ENCODE results near the gene RAB31. TPM values are rescaled to one million over a fixed set of nuclear protein-coding genes. Genes with fewer than 3 reads are reported as not detected.

The RAB31 gene
- total RNA-seq, 4 donors from 2014 or later = 13.1 to 18.4 (median 16.9) TPM

DNA sequence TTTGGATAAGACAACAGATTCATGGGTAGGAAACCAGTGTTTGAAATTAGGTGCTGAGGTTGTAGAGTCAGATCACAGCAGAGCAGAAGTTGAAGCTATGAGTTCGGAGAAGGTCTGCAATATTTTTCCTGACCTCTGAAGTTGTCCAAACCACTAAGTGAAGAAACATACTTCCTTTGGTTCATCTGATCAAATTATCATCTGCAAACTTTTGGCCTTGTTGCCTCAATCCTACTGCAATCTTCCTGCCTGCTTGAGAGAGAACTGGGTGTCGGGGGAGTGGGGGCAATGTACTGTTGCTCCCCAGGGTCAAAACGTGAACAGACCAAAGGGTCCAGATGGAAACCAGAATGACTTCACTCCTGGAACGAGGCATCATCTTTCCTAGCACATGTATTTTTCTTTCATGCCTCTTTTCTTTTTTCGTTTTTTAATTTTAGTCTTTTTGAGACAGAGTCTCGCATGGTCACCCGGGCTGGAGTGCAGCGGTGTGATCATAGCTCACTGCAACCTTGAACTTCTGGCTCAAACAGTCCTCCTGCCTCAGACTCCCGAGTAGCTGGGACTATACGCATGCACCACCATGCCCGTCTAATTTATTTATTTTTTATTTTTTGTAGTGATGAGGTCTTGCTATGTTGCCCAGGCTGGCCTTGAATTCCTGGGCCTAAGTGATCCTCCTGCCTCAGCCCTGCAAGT is 42.7 kb downstream of the RAB31 start:
- Histone ChIP-seq H3K27ac (no peak overlapping the region), H3K36me3 (no peaks in the 10 kb centered on the region), H3K4me3 (no peak overlapping the region), H3K27me3 (no peaks in the 10 kb centered on the region), H3K9me3 (no peaks in the 10 kb centered on the region), H3K4me1 (peaks cover 0 to 5% (median under 1%) of the 10 kb centered on the region in 4 donors)
- intact Hi-C loops (cut with DNase I; ENCODE audit: low total_unique reads) = no loop called here
- WGBS, 2 donors (ENCODE audit: low coverage in 1 of 2) = 85 to 86% methylated on average over 11 of the region's 11 CpGs
- TF ChIP-seq EP300 (IDR thresholded peaks at IDR 0.05; ENCODE audit: low read depth) (no peak), POLR2AphosphoS5 (IDR thresholded peaks at IDR 0.05) (no peak), POLR2A (IDR thresholded peaks at IDR 0.05) (no peak)
- TF ChIP-seq, protein P1, sequence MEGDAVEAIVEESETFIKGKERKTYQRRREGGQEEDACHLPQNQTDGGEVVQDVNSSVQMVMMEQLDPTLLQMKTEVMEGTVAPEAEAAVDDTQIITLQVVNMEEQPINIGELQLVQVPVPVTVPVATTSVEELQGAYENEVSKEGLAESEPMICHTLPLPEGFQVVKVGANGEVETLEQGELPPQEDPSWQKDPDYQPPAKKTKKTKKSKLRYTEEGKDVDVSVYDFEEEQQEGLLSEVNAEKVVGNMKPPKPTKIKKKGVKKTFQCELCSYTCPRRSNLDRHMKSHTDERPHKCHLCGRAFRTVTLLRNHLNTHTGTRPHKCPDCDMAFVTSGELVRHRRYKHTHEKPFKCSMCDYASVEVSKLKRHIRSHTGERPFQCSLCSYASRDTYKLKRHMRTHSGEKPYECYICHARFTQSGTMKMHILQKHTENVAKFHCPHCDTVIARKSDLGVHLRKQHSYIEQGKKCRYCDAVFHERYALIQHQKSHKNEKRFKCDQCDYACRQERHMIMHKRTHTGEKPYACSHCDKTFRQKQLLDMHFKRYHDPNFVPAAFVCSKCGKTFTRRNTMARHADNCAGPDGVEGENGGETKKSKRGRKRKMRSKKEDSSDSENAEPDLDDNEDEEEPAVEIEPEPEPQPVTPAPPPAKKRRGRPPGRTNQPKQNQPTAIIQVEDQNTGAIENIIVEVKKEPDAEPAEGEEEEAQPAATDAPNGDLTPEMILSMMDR (IDR thresholded peaks at IDR 0.05) = no peak
- in situ Hi-C loops (cut with MboI; ENCODE audit: low pct_ligation_motif_present in 1 of 4, low pct_unique_long_range_greater_than_20kb in 1 of 4, low sequenced_read_pairs in 3 of 4) = no loop called here
- DNase-seq = no peak

DNA sequence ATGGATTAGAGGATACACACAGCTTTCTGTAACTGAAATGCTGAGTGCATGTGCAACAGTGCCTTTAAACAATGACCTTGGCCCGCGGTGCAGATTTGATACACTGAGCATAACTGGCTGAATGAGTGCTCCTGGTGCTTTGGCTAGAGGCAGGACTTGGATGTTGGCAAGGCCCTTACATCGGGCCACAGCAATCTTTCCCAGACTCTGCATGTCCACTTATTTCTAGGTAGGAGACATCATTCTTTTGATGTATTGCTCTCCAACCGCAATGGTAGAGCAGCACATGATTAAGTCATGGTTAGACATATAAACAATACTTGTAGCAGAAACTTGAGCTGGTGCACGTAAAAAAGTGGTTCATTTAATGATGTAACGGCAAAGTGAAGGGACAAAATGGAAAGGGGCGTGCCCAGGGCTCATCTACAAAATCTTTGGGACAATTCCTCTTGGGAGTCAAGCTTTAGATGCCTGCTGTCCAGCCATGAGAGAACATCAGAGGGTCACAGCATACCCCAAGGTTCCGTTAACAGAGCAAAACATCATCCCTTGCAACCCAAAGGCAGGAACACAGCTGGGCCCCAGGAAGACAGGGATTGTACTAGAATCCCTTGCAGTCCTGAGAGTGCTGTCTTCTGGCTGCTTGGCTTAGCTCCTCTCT is 43.4 kb downstream of the RAB31 start:
- in situ Hi-C loops (cut with MboI; ENCODE audit: low pct_ligation_motif_present in 1 of 4, low pct_unique_long_range_greater_than_20kb in 1 of 4, low sequenced_read_pairs in 3 of 4) = no loop called here
- Histone ChIP-seq H3K36me3 (no peaks in the 10 kb centered on the region), H3K4me1 (peaks cover 0 to 8% (median 3%) of the 10 kb centered on the region in 4 donors), H3K9me3 (no peaks in the 10 kb centered on the region), H3K4me3 (no peak overlapping the region), H3K27me3 (no peaks in the 10 kb centered on the region), H3K27ac (no peak overlapping the region)
- 77 to 90% methylated on average over 3 to 8 of the region's 8 CpGs for WGBS, 2 donors (ENCODE audit: low coverage in 1 of 2)
- intact Hi-C loops (cut with DNase I; ENCODE audit: low total_unique reads) = no loop called here
- no peak for DNase-seq
- no peak for TF ChIP-seq POLR2AphosphoS5 (IDR thresholded peaks at IDR 0.05)
- TF ChIP-seq, protein P1 (IDR thresholded peaks at IDR 0.05) = no peak
- TF ChIP-seq EP300 (IDR thresholded peaks at IDR 0.05; ENCODE audit: low read depth) = no peak
- TF ChIP-seq POLR2A (IDR thresholded peaks at IDR 0.05) = no peak

DNA sequence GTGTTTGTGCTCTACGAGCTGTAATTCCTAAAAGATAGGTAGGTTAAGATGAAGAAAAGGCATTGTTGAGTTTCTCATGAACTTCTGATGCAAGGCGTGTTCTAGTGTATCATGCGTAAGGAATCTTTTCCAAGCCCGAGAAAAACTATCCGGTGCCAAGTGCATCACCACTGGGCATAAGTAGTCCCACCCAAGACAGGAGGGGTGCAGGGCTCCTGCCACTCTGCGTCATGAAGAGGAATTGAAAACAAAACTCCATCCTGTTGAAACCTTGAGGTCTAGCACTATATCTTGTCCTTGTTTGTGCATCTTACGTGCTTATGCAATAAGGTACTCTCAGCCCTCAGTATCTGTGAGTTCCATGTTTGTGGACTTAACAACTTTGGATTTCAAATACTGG is 45.7 kb downstream of the RAB31 start:
- TF ChIP-seq, protein P1 (IDR thresholded peaks at IDR 0.05) = no peak
- TF ChIP-seq POLR2A (IDR thresholded peaks at IDR 0.05) (no peak), EP300 (IDR thresholded peaks at IDR 0.05; ENCODE audit: low read depth) (no peak), POLR2AphosphoS5 (IDR thresholded peaks at IDR 0.05) (no peak)
- in situ Hi-C loops (cut with MboI; ENCODE audit: low pct_ligation_motif_present in 1 of 4, low pct_unique_long_range_greater_than_20kb in 1 of 4, low sequenced_read_pairs in 3 of 4) = no loop called here
- Histone ChIP-seq H3K36me3 (no peaks in the 10 kb centered on the region), H3K4me1 (peaks cover 0 to 20% (median 8%) of the 10 kb centered on the region in 4 donors), H3K27me3 (no peaks in the 10 kb centered on the region), H3K27ac (no peak overlapping the region), H3K9me3 (no peaks in the 10 kb centered on the region), H3K4me3 (no peak overlapping the region)
- DNase-seq = no peak
- intact Hi-C loops (cut with DNase I; ENCODE audit: low total_unique reads) = no loop called here
- WGBS, 2 donors (ENCODE audit: low coverage in 1 of 2) = 92 to 97% methylated on average over 6 to 7 of the region's 7 CpGs

DNA sequence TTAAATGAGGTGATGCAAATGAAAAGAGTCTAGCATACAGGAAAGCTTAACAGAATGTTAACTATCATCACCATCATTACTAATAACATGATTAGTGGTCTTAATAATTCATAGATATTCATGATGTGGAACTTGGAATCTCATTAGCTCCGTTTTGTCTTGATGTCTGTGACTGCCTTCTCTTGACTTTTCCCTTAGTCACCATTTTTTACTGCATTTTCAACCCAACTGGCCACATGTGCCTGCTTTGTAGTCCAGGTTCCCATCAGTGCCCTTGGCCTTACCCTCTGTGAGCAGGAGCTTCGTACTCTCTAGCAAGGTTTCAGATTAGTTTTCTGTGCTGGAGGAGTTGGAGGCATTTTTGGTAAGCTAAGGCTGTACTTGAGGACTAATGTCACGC is 47.0 kb downstream of the RAB31 start:
- intact Hi-C loops (cut with DNase I; ENCODE audit: low total_unique reads) = no loop called here
- H3K9me3 ChIP-seq = no peaks in the 10 kb centered on the region
- in situ Hi-C loops (cut with MboI; ENCODE audit: low pct_ligation_motif_present in 1 of 4, low pct_unique_long_range_greater_than_20kb in 1 of 4, low sequenced_read_pairs in 3 of 4) = no loop called here
- no peak overlapping the region for H3K27ac ChIP-seq
- no peak for DNase-seq
- no peaks in the 10 kb centered on the region for H3K27me3 ChIP-seq
- H3K4me1 ChIP-seq = peaks cover 0 to 20% (median 8%) of the 10 kb centered on the region in 4 donors
- H3K36me3 ChIP-seq = no peaks in the 10 kb centered on the region
- no peak for TF ChIP-seq POLR2AphosphoS5 (IDR thresholded peaks at IDR 0.05)
- TF ChIP-seq, protein P1 (IDR thresholded peaks at IDR 0.05) = no peak
- no peak for TF ChIP-seq EP300 (IDR thresholded peaks at IDR 0.05; ENCODE audit: low read depth)
- TF ChIP-seq POLR2A (IDR thresholded peaks at IDR 0.05) = no peak
- H3K4me3 ChIP-seq = no peak overlapping the region
- 0 to 33% methylated on average over 1 to 3 of the region's 3 CpGs for WGBS, 2 donors (ENCODE audit: low coverage in 1 of 2)
